Stromal cell of bone marrow (primary cell): ENCODE data around the gene CLASP1.
A peak's percentile ranks its signal among the peaks of the same experiment; 100 is the strongest.
"Not testable (repeated sequence)": the region's sequence is repeated elsewhere in the genome, so short reads cannot be mapped to it uniquely, and the experiment has no call there.

Experiments
- DNase-seq: peaks from one replicate; pipeline ENCODE4 v3.0.0-alpha.2; 2012; ENCODE audit warnings: low read depth

CLASP1 gene

GRCh38 chr2:121617042-121617599 lies 32.1 kb downstream of the CLASP1 start:
- no peak for DNase-seq

- DNase-seq, result no peak
Observed at GRCh38 chr2:121613774-121614173, 35.5 kb downstream of the CLASP1 start.

GRCh38 chr2:121613152-121613551 lies 36.1 kb downstream of the CLASP1 start:
- DNase-seq, result no peak

GRCh38 chr2:121611730-121612705 lies 37.2 kb downstream of the CLASP1 start:
- no peak for DNase-seq

GRCh38 chr2:121611048-121611649 lies 38.1 kb downstream of the CLASP1 start:
- not testable (repeated sequence) for DNase-seq

GRCh38 chr2:121610487-121610874 lies 38.8 kb downstream of the CLASP1 start:
- not testable (repeated sequence) for DNase-seq

GRCh38 chr2:121608967-121609366 lies 40.3 kb downstream of the CLASP1 start:
- no peak for DNase-seq

- DNase-seq, result peak; percentile 81
Observed at GRCh38 chr2:121608367-121608766, 40.9 kb downstream of the CLASP1 start.

GRCh38 chr2:121605820-121606733 lies 43.2 kb downstream of the CLASP1 start:
- no peak for DNase-seq

GRCh38 chr2:121603185-121603584 lies 46.1 kb downstream of the CLASP1 start:
- no peak for DNase-seq

- DNase-seq, result no peak
Observed at GRCh38 chr2:121599963-121600651, 49.2 kb downstream of the CLASP1 start.

GRCh38 chr2:121598087-121598486 lies 51.2 kb downstream of the CLASP1 start:
- no peak for DNase-seq

GRCh38 chr2:121596221-121597080 lies 52.8 kb downstream of the CLASP1 start:
- peak; percentile 28 for DNase-seq

GRCh38 chr2:121595012-121595891 lies 54.0 kb downstream of the CLASP1 start:
- DNase-seq, result no peak

GRCh38 chr2:121591199-121591598 lies 58.1 kb downstream of the CLASP1 start:
- no peak for DNase-seq

GRCh38 chr2:121588357-121588756 lies 60.9 kb downstream of the CLASP1 start:
- no peak for DNase-seq

GRCh38 chr2:121587131-121587530 lies 62.1 kb downstream of the CLASP1 start:
- DNase-seq, result no peak

- DNase-seq, result no peak
Observed at GRCh38 chr2:121584741-121585140, 64.5 kb downstream of the CLASP1 start.

- DNase-seq, result no peak
Observed at GRCh38 chr2:121583555-121583954, 65.7 kb downstream of the CLASP1 start.
